ENCODE results near the gene ZNF217. TPM values are rescaled to one million over a fixed set of nuclear protein-coding genes. Genes with fewer than 3 reads are reported as not detected.

The ZNF217 gene
- polyA plus RNA-seq, 1 donor from 2014 or later: 1.9 TPM

DNA sequence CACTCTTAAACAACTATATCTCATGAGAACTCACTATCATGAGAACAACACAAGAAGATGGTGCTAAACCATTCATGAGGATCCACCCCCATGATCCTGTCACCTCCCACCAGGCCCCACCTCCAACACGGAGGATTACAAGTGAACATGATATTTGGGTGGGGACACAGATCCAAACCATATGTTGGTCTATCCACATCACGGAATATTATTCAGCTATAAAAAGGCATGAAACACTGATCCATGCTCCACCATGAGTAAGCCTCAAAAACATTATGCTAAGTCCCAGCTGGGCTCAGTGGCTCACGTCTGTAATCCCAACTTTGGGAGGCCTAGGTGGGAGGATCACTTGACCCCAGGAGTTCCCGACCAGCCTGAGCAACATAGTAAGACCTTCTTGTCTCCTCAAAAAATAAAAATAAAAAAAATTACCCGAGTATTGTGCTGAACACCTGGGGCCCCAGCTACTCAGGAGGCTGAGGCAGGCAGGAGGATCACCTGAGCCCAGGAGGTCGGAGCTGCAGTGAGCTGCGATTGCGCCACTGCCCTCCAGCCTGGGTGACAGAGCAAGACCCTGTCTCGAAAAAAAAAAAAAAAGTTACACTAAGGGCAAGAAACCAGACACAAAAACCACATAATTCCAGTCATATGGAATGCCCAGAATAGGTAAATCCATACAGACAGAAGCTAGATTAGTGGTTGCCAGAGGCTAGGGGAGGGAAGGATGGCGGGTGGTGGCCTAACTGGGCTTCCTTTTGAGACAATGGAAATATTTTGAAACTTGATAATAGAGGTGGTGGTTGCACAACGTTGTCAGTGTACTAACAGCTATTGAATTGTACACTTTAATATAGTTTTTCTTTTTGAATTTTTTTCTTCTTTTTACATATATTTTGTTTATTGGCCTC lies 43.1 kb downstream of the ZNF217 start:
- Histone ChIP-seq H3K9me3 (ENCODE audit: low read length) (no peaks in the 10 kb centered on the region), H3K27ac (ENCODE audit: low read length) (no peak overlapping the region), H4K20me1 (ENCODE audit: insufficient read depth) (no peaks in the 10 kb centered on the region), H3K4me2 (ENCODE audit: low read length) (no peak overlapping the region), H3K36me3 (ENCODE audit: insufficient read depth, low read length) (no peaks in the 10 kb centered on the region), H3K9ac (ENCODE audit: low read length) (no peak overlapping the region), H2AFZ (ENCODE audit: low read depth, low read length) (no peak overlapping the region), H3F3A (ENCODE audit: insufficient read depth, low read length, poor library complexity, severe bottlenecking) (no peaks in the 10 kb centered on the region), H3K79me2 (replicated peaks; ENCODE audit: insufficient read depth, low read length) (no peaks in the 10 kb centered on the region), H3K4me3 (ENCODE audit: low read length) (no peak overlapping the region), H3K27me3 (ENCODE audit: insufficient read depth, low read depth, low read length) (no peaks in the 10 kb centered on the region), H3K9me2 (ENCODE audit: insufficient read depth, low read length) (no peaks in the 10 kb centered on the region)
- no peak for TF ChIP-seq POLR2AphosphoS5 (IDR thresholded peaks at IDR 0.05)
- TF ChIP-seq SMC3 (conservative IDR thresholded peaks at IDR 0.05; ENCODE audit: poor library complexity): no peak
- no peak for TF ChIP-seq TAF1 (IDR thresholded peaks at IDR 0.05; ENCODE audit: low read depth)
- TF ChIP-seq EZH2 (IDR thresholded peaks at IDR 0.05; ENCODE audit: borderline replicate concordance, insufficient read depth, low read length, poor library complexity, severe bottlenecking): no peak
- no peak for TF ChIP-seq EP300 (conservative IDR thresholded peaks at IDR 0.05; ENCODE audit: poor library complexity, severe bottlenecking)

DNA sequence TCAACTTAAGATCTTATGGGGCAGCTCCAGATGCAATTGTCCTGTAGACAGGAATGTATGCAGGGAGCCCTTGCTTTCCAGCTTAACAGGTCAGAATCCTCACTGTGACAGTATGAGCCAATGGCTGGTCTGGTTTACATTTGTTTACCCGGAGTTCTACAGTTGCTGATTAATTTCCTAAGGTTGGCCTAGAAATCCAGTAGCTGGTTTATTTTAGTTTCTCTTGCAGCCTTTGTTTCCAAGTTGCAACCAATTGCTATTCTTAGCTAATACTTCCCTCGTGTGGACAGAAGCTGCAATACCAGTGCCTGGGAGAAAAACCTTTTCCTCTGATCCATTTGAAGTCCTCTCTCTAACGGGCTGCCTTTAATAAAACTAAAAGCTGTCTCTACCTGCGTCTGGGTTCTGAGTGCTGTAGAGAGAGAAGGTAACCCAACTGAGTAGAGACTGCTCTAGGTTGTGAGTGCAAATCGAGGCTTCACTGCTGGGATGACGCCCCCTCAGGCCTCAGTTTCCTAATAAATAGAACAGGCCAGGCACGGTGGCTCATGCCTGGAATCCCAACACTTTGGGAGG lies 45.9 kb downstream of the ZNF217 start:
- Histone ChIP-seq H3K27me3 (ENCODE audit: insufficient read depth, low read depth, low read length) (no peaks in the 10 kb centered on the region), H3K4me2 (ENCODE audit: low read length) (no peak overlapping the region), H3K36me3 (ENCODE audit: insufficient read depth, low read length) (no peaks in the 10 kb centered on the region), H3K27ac (ENCODE audit: low read length) (peak overlapping the region; percentile 17), H3K9me3 (ENCODE audit: low read length) (no peaks in the 10 kb centered on the region), H3K4me3 (ENCODE audit: low read length) (no peak overlapping the region), H3F3A (ENCODE audit: insufficient read depth, low read length, poor library complexity, severe bottlenecking) (no peaks in the 10 kb centered on the region), H2AFZ (ENCODE audit: low read depth, low read length) (no peak overlapping the region), H3K79me2 (replicated peaks; ENCODE audit: insufficient read depth, low read length) (no peaks in the 10 kb centered on the region), H3K9ac (ENCODE audit: low read length) (no peak overlapping the region), H3K9me2 (ENCODE audit: insufficient read depth, low read length) (no peaks in the 10 kb centered on the region), H4K20me1 (ENCODE audit: insufficient read depth) (no peaks in the 10 kb centered on the region)
- no peak for TF ChIP-seq MXI1 (conservative IDR thresholded peaks at IDR 0.05; ENCODE audit: poor library complexity, severe bottlenecking)
- TF ChIP-seq SMC3 (conservative IDR thresholded peaks at IDR 0.05; ENCODE audit: poor library complexity): peak; percentile 99
- peak; percentile 99 for TF ChIP-seq RAD21 (conservative IDR thresholded peaks at IDR 0.05)
- TF ChIP-seq, protein P1, sequence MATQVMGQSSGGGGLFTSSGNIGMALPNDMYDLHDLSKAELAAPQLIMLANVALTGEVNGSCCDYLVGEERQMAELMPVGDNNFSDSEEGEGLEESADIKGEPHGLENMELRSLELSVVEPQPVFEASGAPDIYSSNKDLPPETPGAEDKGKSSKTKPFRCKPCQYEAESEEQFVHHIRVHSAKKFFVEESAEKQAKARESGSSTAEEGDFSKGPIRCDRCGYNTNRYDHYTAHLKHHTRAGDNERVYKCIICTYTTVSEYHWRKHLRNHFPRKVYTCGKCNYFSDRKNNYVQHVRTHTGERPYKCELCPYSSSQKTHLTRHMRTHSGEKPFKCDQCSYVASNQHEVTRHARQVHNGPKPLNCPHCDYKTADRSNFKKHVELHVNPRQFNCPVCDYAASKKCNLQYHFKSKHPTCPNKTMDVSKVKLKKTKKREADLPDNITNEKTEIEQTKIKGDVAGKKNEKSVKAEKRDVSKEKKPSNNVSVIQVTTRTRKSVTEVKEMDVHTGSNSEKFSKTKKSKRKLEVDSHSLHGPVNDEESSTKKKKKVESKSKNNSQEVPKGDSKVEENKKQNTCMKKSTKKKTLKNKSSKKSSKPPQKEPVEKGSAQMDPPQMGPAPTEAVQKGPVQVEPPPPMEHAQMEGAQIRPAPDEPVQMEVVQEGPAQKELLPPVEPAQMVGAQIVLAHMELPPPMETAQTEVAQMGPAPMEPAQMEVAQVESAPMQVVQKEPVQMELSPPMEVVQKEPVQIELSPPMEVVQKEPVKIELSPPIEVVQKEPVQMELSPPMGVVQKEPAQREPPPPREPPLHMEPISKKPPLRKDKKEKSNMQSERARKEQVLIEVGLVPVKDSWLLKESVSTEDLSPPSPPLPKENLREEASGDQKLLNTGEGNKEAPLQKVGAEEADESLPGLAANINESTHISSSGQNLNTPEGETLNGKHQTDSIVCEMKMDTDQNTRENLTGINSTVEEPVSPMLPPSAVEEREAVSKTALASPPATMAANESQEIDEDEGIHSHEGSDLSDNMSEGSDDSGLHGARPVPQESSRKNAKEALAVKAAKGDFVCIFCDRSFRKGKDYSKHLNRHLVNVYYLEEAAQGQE (IDR thresholded peaks at IDR 0.05; ENCODE audit: borderline replicate concordance): no peak
- TF ChIP-seq, protein P2, sequence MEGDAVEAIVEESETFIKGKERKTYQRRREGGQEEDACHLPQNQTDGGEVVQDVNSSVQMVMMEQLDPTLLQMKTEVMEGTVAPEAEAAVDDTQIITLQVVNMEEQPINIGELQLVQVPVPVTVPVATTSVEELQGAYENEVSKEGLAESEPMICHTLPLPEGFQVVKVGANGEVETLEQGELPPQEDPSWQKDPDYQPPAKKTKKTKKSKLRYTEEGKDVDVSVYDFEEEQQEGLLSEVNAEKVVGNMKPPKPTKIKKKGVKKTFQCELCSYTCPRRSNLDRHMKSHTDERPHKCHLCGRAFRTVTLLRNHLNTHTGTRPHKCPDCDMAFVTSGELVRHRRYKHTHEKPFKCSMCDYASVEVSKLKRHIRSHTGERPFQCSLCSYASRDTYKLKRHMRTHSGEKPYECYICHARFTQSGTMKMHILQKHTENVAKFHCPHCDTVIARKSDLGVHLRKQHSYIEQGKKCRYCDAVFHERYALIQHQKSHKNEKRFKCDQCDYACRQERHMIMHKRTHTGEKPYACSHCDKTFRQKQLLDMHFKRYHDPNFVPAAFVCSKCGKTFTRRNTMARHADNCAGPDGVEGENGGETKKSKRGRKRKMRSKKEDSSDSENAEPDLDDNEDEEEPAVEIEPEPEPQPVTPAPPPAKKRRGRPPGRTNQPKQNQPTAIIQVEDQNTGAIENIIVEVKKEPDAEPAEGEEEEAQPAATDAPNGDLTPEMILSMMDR (IDR thresholded peaks at IDR 0.05; ENCODE audit: poor library complexity, severe bottlenecking): peak; percentile 97
- TF ChIP-seq TAF1 (IDR thresholded peaks at IDR 0.05; ENCODE audit: low read depth): no peak
- TF ChIP-seq EZH2 (IDR thresholded peaks at IDR 0.05; ENCODE audit: borderline replicate concordance, insufficient read depth, low read length, poor library complexity, severe bottlenecking): no peak
- TF ChIP-seq POLR2AphosphoS5 (IDR thresholded peaks at IDR 0.05): no peak
